Type B pancreatic cell (in vitro differentiated cells): ENCODE data around the gene WNT10A. TPM values are rescaled to one million over a fixed set of nuclear protein-coding genes. Genes with fewer than 3 reads are reported as not detected.

ENCODE experiments used
- DNase-seq: peaks from one replicate; pipeline ENCODE4 v3.0.0; 2021; ENCODE audit warnings: mixed read lengths; ENCODE audit not compliant: unreplicated experiment; ENCODE audit errors: extremely low spot score
- H3K27ac Mint-ChIP-seq: 2 replicates; pipeline ENCODE4 v1.8.0; 2021; ENCODE audit warnings: mild to moderate bottlenecking, mixed read lengths
- H3K27me3 Mint-ChIP-seq: 2 replicates; pipeline ENCODE4 v1.8.0; 2021; ENCODE audit warnings: mixed read lengths
- H3K36me3 Mint-ChIP-seq: 2 replicates; pipeline ENCODE4 v1.8.0; 2021; ENCODE audit warnings: mixed read lengths
- H3K4me1 Mint-ChIP-seq: one replicate; pipeline ENCODE4 v1.8.0; 2021; ENCODE audit warnings: mixed read lengths; ENCODE audit not compliant: unreplicated experiment
- H3K4me3 Mint-ChIP-seq: 2 replicates; pipeline ENCODE4 v1.8.0; 2021; ENCODE audit warnings: mild to moderate bottlenecking, mixed read lengths
- H3K9me3 Mint-ChIP-seq: 2 replicates; pipeline ENCODE4 v1.8.0; 2021; ENCODE audit warnings: mixed read lengths
- total RNA-seq: library from RNA; stranded (reverse); gene quantifications from 2 replicates; pipeline ENCODE4 v1.2.1, GENCODE V29; 2021; ENCODE audit warnings: low replicate concordance
- TF ChIP-seq, protein P1 (sequence below): fragments of 200-600 bp; sonication (generic); conservative IDR thresholded peaks from 2 replicates; pipeline ENCODE4 v1.5.0; 2021; ENCODE audit warnings: antibody characterized with exemption, mild to moderate bottlenecking

The WNT10A gene
- total RNA-seq, 1 donor from 2014 or later: 5.5 TPM

DNA sequence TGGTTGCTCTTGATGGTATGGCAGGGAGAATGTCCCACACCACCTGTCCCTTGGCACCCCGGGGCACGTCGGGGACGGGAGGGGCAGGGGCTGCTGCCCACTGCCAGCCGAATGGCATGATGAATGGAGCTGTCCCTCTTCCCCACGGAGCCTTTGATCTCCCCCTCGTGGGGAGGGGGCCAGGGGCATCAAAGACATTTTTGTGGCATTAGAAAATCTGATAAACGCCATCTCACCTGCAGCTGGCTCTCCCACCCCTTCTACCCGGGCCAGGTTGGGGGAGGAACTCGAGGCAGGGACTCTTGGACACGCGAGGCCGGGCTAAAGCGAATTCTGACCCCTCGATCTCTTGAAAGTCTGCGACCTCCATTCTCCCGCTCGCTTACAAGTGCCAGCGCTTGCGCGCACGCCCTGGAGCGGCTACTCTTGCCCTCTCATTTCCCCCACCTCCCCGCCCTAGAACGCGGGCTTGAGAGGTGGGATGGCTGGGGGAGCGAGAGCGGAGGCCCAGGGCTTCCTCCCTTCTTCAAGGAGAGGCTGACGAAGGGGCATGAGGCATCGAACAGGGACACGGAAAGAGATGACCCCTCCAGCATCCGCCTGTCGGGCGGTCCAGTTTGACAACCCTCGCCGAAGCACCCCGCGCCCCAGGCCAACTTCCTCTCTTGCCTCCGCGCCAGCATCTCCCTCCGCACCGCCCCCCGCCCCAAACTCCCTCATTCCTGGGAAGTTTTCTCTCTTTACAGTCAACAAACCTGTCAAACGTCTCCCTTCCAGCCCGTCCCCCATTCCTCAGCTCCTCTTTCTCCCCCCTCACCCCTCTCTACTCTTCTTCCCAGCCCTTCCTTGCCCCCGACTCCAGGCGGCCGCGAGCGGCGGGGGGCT is 21.7 kb upstream of the WNT10A start:
- no peak for DNase-seq
- H3K36me3 Mint-ChIP-seq: no peaks in the 10 kb centered on the region
- peak overlapping the region; percentile 85 for H3K4me3 Mint-ChIP-seq
- TF ChIP-seq, protein P1, sequence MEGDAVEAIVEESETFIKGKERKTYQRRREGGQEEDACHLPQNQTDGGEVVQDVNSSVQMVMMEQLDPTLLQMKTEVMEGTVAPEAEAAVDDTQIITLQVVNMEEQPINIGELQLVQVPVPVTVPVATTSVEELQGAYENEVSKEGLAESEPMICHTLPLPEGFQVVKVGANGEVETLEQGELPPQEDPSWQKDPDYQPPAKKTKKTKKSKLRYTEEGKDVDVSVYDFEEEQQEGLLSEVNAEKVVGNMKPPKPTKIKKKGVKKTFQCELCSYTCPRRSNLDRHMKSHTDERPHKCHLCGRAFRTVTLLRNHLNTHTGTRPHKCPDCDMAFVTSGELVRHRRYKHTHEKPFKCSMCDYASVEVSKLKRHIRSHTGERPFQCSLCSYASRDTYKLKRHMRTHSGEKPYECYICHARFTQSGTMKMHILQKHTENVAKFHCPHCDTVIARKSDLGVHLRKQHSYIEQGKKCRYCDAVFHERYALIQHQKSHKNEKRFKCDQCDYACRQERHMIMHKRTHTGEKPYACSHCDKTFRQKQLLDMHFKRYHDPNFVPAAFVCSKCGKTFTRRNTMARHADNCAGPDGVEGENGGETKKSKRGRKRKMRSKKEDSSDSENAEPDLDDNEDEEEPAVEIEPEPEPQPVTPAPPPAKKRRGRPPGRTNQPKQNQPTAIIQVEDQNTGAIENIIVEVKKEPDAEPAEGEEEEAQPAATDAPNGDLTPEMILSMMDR: no peak
- H3K27ac Mint-ChIP-seq: peak overlapping the region; percentile 83
- peaks cover 83% of the 10 kb centered on the region for H3K27me3 Mint-ChIP-seq
- no peaks in the 10 kb centered on the region for H3K9me3 Mint-ChIP-seq
- H3K4me1 Mint-ChIP-seq: peaks cover 36% of the 10 kb centered on the region

DNA sequence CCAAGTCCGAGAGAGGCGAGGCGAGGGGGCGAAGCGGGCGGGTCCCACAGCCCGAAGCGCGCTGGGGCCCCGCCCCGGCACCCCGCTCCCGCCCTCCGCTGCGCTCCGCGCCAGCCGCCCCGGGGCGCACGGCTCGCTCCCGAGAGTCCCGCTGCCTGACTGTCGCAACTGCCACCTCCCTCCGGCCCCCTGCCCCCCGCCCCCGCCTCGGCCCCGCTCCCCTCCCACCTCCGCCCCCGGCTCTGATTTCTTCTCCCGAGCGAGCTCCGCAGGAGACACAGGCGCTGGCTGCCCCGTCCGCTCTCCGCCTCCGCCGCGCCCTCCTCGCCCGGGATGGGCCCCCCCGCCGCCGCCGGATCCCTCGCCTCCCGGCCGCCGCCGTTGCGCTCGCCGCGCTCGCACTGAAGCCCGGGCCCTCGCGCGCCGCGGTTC is 21.1 kb upstream of the WNT10A start, which contains the start of gene WNT6:
TSS of gene WNT6 (plus strand) at position 250 of the 432 bp plus-strand sequence. CDS start 233 bp downstream, outside the sequence.
- Mint-ChIP-seq H3K4me1 (peaks cover 38% of the 10 kb centered on the region), H3K9me3 (no peaks in the 10 kb centered on the region), H3K36me3 (no peaks in the 10 kb centered on the region), H3K27me3 (peaks cover 80% of the 10 kb centered on the region), H3K4me3 (peak within 1 kb of the TSS; percentile 91), H3K27ac (peak within 1 kb of the TSS; percentile 86)
- DNase-seq: peak; percentile 72
- TF ChIP-seq, protein P1: no peak

DNA sequence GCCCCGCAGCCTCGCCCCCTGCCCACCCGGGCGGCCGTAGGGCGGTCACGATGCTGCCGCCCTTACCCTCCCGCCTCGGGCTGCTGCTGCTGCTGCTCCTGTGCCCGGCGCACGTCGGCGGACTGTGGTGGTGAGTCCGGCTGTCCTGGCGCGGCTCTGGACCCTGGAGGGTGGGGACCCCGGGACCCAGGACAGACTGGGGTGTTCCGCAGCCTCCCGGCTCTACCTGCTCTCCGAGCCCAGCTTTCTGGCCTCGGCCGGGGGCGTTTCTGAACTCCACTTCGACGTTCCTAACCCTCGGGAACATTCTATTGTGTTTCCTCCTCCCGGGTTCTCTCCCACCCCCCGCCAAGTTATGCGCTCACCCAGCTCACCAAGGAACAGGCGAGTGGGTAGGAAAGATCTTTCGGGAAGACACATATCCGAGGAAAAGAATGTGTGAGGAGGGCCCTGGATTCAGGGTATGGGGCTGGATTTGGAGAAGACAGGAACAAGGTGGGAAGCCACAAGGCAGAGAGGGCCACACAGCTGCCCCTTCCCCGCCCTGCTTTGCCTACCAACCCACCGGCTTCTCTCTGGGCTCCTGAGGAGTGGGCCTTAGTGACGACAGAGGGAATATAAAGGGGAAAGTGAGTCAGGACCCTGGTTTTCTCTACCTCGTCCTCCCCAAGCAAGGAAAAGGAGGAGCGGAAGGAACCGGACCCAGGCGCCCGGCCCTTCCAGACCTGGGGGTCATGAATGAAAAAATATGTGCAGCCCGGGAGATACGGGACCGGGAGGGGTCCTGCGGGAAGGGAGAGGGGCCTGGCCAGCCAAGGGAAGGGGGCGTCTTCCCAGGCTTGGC is 20.4 kb upstream of the WNT10A start:
- no peak for DNase-seq
- H3K27ac Mint-ChIP-seq: peak overlapping the region; percentile 86
- peaks cover 77% of the 10 kb centered on the region for H3K27me3 Mint-ChIP-seq
- no peaks in the 10 kb centered on the region for H3K36me3 Mint-ChIP-seq
- H3K4me3 Mint-ChIP-seq: peak overlapping the region; percentile 91
- TF ChIP-seq, protein P1: no peak
- H3K4me1 Mint-ChIP-seq: peaks cover 36% of the 10 kb centered on the region
- no peaks in the 10 kb centered on the region for H3K9me3 Mint-ChIP-seq

DNA sequence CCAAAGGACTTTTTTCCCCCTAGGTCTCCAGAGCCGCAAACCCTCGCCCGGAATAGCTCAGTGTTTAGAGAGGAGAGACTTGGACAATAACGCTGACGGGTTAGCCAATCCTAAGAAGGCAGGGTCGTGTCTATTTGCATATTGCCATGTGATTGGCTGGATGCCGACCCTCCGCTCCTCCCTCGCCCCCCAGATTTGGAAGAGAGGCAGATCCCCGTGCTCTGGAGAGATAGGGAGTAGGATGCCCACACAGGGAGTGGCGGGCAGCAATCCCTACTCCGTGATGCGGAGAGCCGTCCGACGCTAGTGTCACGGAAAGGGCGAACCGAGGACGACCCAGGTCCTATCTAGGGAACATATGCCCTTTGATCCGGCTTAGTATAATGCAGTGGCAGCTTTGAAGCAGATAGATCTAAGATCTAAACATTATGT is 19.7 kb upstream of the WNT10A start:
- TF ChIP-seq, protein P1: no peak
- Mint-ChIP-seq H3K27me3 (peaks cover 74% of the 10 kb centered on the region), H3K4me3 (peak overlapping the region; percentile 91), H3K9me3 (no peaks in the 10 kb centered on the region), H3K27ac (peak overlapping the region; percentile 86), H3K36me3 (no peaks in the 10 kb centered on the region), H3K4me1 (peaks cover 31% of the 10 kb centered on the region)
- peak; percentile 76 for DNase-seq

DNA sequence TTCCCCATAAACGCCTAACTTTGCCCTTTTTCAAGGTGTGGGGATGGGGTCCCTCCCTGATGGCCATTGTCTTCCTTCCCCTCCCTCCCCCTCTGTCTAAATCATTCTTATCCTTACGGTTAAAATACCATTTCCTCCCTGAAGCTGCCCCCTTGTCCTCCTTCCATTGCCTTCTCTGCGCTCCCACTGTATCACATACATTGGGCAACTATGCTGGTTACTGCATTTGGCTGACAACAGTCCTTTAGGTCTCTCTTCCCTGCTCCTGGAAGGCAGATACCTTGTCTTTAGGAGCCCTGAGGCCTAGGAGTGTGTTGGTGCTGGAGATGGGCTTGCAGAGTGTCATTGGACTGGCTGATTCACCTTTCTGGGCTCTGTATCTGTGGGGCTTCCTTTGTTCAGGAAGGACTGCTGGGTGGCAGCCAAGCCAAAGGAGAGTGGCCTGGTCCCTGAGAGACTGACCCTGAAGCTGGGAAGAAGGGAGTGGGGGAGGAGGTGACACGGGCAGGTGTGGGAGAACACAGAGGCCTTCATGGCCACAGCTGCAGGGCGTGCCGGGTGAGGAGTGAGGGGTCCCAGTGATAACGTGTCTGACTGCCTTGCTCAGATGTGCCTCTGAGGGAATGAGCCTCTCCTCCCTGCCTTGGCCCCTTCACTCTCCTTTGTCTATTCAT is 18.9 kb upstream of the WNT10A start:
- DNase-seq: no peak
- peak overlapping the region; percentile 91 for H3K4me3 Mint-ChIP-seq
- TF ChIP-seq, protein P1: no peak
- H3K36me3 Mint-ChIP-seq: no peaks in the 10 kb centered on the region
- H3K4me1 Mint-ChIP-seq: peaks cover 22% of the 10 kb centered on the region
- peak overlapping the region; percentile 88 for H3K27ac Mint-ChIP-seq
- H3K9me3 Mint-ChIP-seq: no peaks in the 10 kb centered on the region
- peaks cover 73% of the 10 kb centered on the region for H3K27me3 Mint-ChIP-seq
